Bronchial epithelial cell (primary cell): ENCODE data around the gene TNRC6B. TPM values are rescaled to one million over a fixed set of nuclear protein-coding genes. Genes with fewer than 3 reads are reported as not detected.

Experiments
- DNase-seq: peaks from one replicate; pipeline ENCODE4 v3.0.0-alpha.2; 2010; ENCODE audit warnings: low read depth
- FAIRE-seq: peaks from 2 replicates; lab custom pipeline; 2011; peaks lifted over from hg19 to GRCh38; lab: Jason Lieb, UNC
- H3K27me3 ChIP-seq: 2 replicates; pipeline ENCODE4 v1.5.1; 2011; ENCODE audit warnings: low read length; ENCODE audit not compliant: control insufficient read depth, insufficient read depth
- H3K36me3 ChIP-seq: 2 replicates; pipeline ENCODE4 v1.5.1; 2011; ENCODE audit warnings: low read length; ENCODE audit not compliant: control insufficient read depth, insufficient read depth
- H3K4me3 ChIP-seq: 2 replicates; pipeline ENCODE4 v1.5.1; 2011; ENCODE audit warnings: mild to moderate bottlenecking, low read depth, low read length, control low read depth
- total RNA-seq: library from RNA; depleted of rRNA; stranded (reverse); fragments of >200 nt; gene quantifications from 2 replicates; pipeline ENCODE4 v1.2.1, GENCODE V29; 2014
- TF ChIP-seq, protein P1 (sequence below): IDR thresholded peaks from 2 replicates; pipeline ENCODE4 v1.5.1; 2011; ENCODE audit warnings: mild to moderate bottlenecking, moderate library complexity, low read length, control low read depth, inconsistent platforms; ENCODE audit not compliant: insufficient read depth, severe bottlenecking

TNRC6B gene
- total RNA-seq, 1 donor from 2014 or later: 8.4 TPM

DNA sequence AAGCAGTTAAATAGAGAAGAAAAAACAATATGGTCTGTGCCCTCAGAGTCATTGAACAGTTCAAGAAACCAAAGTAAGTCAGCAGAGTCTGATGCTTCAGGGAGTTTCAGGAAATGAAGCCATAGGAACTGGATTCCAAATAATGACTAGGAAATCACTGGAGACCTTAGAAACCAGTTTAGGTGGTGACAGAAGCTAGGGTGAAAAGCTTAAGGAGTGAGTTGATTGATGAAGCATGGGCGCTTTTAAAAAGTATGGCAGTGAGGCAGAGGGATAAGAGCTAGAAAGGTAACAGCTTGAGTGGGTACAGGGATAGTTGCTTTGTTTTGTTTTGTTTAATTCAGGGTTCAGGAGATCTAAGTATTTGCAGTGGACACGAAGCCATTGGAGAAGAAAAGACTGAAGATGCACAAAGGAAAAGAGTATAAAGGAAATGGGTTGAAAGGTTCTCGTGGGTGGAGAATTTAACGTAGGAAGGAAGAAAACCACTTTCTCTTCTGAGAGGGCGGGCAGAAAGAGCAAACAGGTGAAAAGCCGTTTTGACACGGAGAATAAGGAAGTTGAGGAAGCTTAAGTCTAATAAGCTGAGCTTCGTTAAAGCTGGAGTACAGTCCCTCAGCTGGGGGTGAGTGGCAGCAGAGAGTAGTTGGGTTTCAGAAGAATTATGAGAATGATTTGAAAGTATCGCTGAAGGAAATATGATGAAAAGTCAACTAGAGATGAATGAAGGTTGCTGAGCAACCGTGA lies 207.5 kb downstream of the TNRC6B start:
- Histone ChIP-seq H3K4me3 (no peak overlapping the region), H3K36me3 (no peaks in the 10 kb centered on the region), H3K27me3 (no peaks in the 10 kb centered on the region)
- TF ChIP-seq, protein P1, sequence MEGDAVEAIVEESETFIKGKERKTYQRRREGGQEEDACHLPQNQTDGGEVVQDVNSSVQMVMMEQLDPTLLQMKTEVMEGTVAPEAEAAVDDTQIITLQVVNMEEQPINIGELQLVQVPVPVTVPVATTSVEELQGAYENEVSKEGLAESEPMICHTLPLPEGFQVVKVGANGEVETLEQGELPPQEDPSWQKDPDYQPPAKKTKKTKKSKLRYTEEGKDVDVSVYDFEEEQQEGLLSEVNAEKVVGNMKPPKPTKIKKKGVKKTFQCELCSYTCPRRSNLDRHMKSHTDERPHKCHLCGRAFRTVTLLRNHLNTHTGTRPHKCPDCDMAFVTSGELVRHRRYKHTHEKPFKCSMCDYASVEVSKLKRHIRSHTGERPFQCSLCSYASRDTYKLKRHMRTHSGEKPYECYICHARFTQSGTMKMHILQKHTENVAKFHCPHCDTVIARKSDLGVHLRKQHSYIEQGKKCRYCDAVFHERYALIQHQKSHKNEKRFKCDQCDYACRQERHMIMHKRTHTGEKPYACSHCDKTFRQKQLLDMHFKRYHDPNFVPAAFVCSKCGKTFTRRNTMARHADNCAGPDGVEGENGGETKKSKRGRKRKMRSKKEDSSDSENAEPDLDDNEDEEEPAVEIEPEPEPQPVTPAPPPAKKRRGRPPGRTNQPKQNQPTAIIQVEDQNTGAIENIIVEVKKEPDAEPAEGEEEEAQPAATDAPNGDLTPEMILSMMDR: no peak
- DNase-seq (peak; percentile 46), FAIRE-seq (no peak)

Other genes with a start within 250 kb of the TNRC6B start
- gene TMA7B, start 217.5 kb upstream of the TNRC6B start, total RNA-seq: not detected in 2 replicates
- gene FAM83F, start 183.0 kb upstream of the TNRC6B start, total RNA-seq: 22.1 and 27.8 TPM in 2 replicates
- gene ADSL, start 168.6 kb downstream of the TNRC6B start, total RNA-seq: 57.1 and 110 TPM in 2 replicates
- 45.5 and 65.5 TPM in 2 replicates for gene SGSM3, start 192.7 kb downstream of the TNRC6B start, total RNA-seq